Neuronal stem cell (in vitro differentiated cells): ENCODE measurements around the gene EHMT2.

Source experiments
- DNase-seq: peaks from one replicate; pipeline ENCODE4 v3.0.0-alpha.2; 2013; ENCODE audit warnings: low spot score
- H2AFZ ChIP-seq: one replicate; pipeline ENCODE4 v1.6.1; 2013; ENCODE audit warnings: mild to moderate bottlenecking, low read length, inconsistent platforms
- H2AK5ac ChIP-seq: 2 replicates; pipeline ENCODE4 v1.6.1; 2013; ENCODE audit warnings: low read depth, mild to moderate bottlenecking, inconsistent platforms, low read length, moderate library complexity, mixed read lengths
- H2BK120ac ChIP-seq: 2 replicates; pipeline ENCODE4 v1.6.1; 2013; ENCODE audit warnings: low read depth, mild to moderate bottlenecking, inconsistent platforms, low read length, moderate library complexity, mixed read lengths
- H2BK12ac ChIP-seq: one replicate; pipeline ENCODE4 v1.6.1; 2013; ENCODE audit warnings: low read length, inconsistent platforms
- H2BK15ac ChIP-seq: 2 replicates; pipeline ENCODE4 v1.6.1; 2013; ENCODE audit warnings: mild to moderate bottlenecking, low read length, inconsistent platforms, mixed read lengths
- H2BK5ac ChIP-seq: one replicate; pipeline ENCODE4 v1.6.1; 2013; ENCODE audit warnings: inconsistent platforms, mild to moderate bottlenecking, low read length, moderate library complexity
- H3K14ac ChIP-seq: one replicate; pipeline ENCODE4 v1.6.1; 2013; ENCODE audit warnings: low read length, inconsistent platforms
- H3K18ac ChIP-seq: 2 replicates; pipeline ENCODE4 v1.6.1; 2013; ENCODE audit warnings: low read length, inconsistent platforms
- H3K23ac ChIP-seq: 2 replicates; pipeline ENCODE4 v1.6.1; 2013; ENCODE audit warnings: low read depth, mild to moderate bottlenecking, mixed read lengths, low read length, inconsistent platforms; ENCODE audit not compliant: poor library complexity
- H3K27ac ChIP-seq: replicated peaks from 3 replicates; pipeline ENCODE4 v1.5.1; 2013; ENCODE audit warnings: low read length, inconsistent platforms
- H3K27me3 ChIP-seq, 3 experiments: 2 replicates each; pipeline ENCODE4 v1.6.1; 2013; ENCODE audit warnings: low read length in 3 of 3, mild to moderate bottlenecking in 2 of 3, inconsistent platforms in 1 of 3, low read depth in 1 of 3, mixed read lengths in 1 of 3, moderate library complexity in 1 of 3; ENCODE audit not compliant: control insufficient read depth in 3 of 3, insufficient read depth in 3 of 3
- H3K36me3 ChIP-seq, 2 donors: replicated peaks in 1 of 2; 2 replicates each; pipeline ENCODE4 v1.6.1; 2013; ENCODE audit warnings: low read length in 2 of 2; ENCODE audit not compliant: control insufficient read depth in 2 of 2, insufficient read depth in 2 of 2
- H3K4ac ChIP-seq: 2 replicates; pipeline ENCODE4 v1.6.1; 2013; ENCODE audit warnings: inconsistent platforms, mild to moderate bottlenecking, low read length, moderate library complexity
- H3K4me1 ChIP-seq, 2 donors: 1 replicate in 1 of 2; 2 replicates in 1 of 2; pipeline ENCODE4 v1.6.1; 2013; ENCODE audit warnings: low read length in 2 of 2, low read depth in 1 of 2; ENCODE audit not compliant: control insufficient read depth in 2 of 2, insufficient read depth in 1 of 2
- H3K4me2 ChIP-seq: one replicate; pipeline ENCODE4 v1.6.1; 2013; ENCODE audit warnings: mild to moderate bottlenecking, low read length, inconsistent platforms; ENCODE audit not compliant: insufficient read depth, poor library complexity, severe bottlenecking
- H3K4me3 ChIP-seq, 2 donors: 2 replicates each; pipeline ENCODE4 v1.5.1; 2013; ENCODE audit warnings: low read length in 2 of 2, mild to moderate bottlenecking in 2 of 2, inconsistent platforms in 1 of 2, moderate library complexity in 1 of 2
- H3K79me1 ChIP-seq: one replicate; pipeline ENCODE4 v1.6.1; 2013; ENCODE audit warnings: low read depth, mild to moderate bottlenecking, inconsistent platforms, low read length, moderate library complexity
- H3K9ac ChIP-seq: one replicate; pipeline ENCODE4 v1.6.1; 2013; ENCODE audit warnings: mild to moderate bottlenecking, low read depth, low read length, inconsistent platforms; ENCODE audit not compliant: poor library complexity
- H3K9me3 ChIP-seq, 2 donors: replicated peaks in 1 of 2; 2 replicates each; pipeline versions ENCODE3 to v1.6.1; 2013; ENCODE audit warnings: low read length in 2 of 2, mild to moderate bottlenecking in 2 of 2, inconsistent platforms in 1 of 2, low read depth in 1 of 2, mixed read lengths in 1 of 2, moderate library complexity in 1 of 2; ENCODE audit not compliant: control insufficient read depth in 2 of 2, insufficient read depth in 1 of 2
- H4K8ac ChIP-seq: one replicate; pipeline ENCODE4 v1.6.1; 2013; ENCODE audit warnings: low read depth, mild to moderate bottlenecking, inconsistent platforms, low read length, moderate library complexity
- H4K91ac ChIP-seq: one replicate; pipeline ENCODE4 v1.6.1; 2013; ENCODE audit warnings: low read length, low read depth, mild to moderate bottlenecking, inconsistent platforms; ENCODE audit not compliant: poor library complexity
- WGBS, 2 donors: extraction: QIAGEN DNeasy Blood & Tissue Kit; methylation state at CpG; one replicate each; pipeline ENCODE4 v1.1.7; 2013; ENCODE audit warnings: missing lambda C conversion rate in 2 of 2, mixed read lengths in 1 of 2; ENCODE audit not compliant: insufficient read length in 2 of 2, insufficient replicate concordance in 1 of 2; ENCODE audit errors: extremely low coverage in 2 of 2; 5-methylcytosine and 5-hydroxymethylcytosine counted together

The EHMT2 gene

DNA sequence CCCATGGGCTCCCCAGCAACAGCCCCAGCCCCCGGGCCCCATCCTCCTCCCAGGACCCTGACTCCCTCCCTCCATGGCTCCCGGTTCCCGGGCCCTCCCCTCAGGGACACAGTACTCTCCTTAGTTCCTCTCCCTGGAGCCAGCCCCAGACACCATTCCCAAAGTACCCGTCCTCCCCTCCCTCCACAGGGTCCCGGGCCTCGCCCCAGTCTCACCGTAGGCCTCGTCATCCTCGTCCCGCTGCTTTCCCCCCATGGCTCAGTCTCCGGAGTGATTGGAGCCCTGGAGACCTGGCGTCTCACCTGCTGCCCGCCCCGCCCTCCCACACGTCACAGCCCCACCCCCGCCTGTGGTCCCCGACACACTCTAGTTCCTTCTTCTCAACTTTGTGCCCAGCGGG is 18.8 kb downstream of the EHMT2 start, which contains the start of gene SLC44A4:
Gene SLC44A4 (minus strand): TSS at position 272 of the 400 bp plus-strand sequence. CDS start 17 bp downstream, at position 255.
- WGBS, 2 donors = no CpG with 5 or more reads among the region's 18 CpGs
- no peak within 1 kb of the TSS for H3K23ac ChIP-seq
- no peak within 1 kb of the TSS for H4K8ac ChIP-seq
- no peak for DNase-seq
- no peak within 1 kb of the TSS for H3K4ac ChIP-seq
- H3K27ac ChIP-seq = no peak within 1 kb of the TSS
- H3K79me1 ChIP-seq = no peaks in the 10 kb centered on the region
- H2BK5ac ChIP-seq = no peak within 1 kb of the TSS
- H2BK15ac ChIP-seq = peak within 1 kb of the TSS; percentile 11
- no peak within 1 kb of the TSS for H2BK12ac ChIP-seq
- peaks cover 39 to 41% of the 10 kb centered on the region in 2 donors for H3K36me3 ChIP-seq
- no peak within 1 kb of the TSS for H3K4me3 ChIP-seq
- no peak within 1 kb of the TSS for H3K4me2 ChIP-seq
- H3K4me1 ChIP-seq = no peaks in the 10 kb centered on the region
- no peak within 1 kb of the TSS for H3K9ac ChIP-seq
- peak within 1 kb of the TSS; percentile 74 for H3K18ac ChIP-seq
- no peak within 1 kb of the TSS for H2BK120ac ChIP-seq
- H3K14ac ChIP-seq = no peak within 1 kb of the TSS
- no peaks in the 10 kb centered on the region for H3K9me3 ChIP-seq
- no peak within 1 kb of the TSS for H2AFZ ChIP-seq
- peak within 1 kb of the TSS; percentile 10 for H2AK5ac ChIP-seq
- H4K91ac ChIP-seq = no peak within 1 kb of the TSS
- no peaks in the 10 kb centered on the region for H3K27me3 ChIP-seq

DNA sequence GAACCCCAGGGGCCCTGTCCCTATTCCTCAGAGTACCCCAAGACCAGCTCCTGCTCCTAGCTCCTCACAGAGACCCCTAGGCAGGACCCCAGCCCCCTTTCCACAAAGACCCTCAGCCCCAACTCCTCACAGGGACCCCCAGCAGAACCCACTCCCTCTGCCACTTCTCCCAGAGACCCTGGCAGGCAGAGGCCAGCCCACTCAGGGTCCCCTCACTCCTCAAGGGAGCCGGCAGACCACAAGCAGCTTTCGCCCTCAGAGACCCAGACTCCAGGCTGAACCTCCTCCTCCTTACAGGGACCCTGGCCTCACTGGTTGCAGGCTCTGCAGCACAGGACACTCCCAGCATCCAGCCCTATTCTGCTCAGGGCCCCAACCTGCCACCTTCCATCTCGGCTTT is 19.3 kb downstream of the EHMT2 start:
- Histone ChIP-seq H2BK15ac (no peak overlapping the region), H3K4me2 (no peak overlapping the region), H2BK12ac (no peak overlapping the region), H2BK5ac (no peak overlapping the region), H2AFZ (no peak overlapping the region), H3K4ac (no peak overlapping the region), H3K14ac (no peak overlapping the region), H3K4me1 (no peaks in the 10 kb centered on the region), H3K79me1 (no peaks in the 10 kb centered on the region), H3K9ac (no peak overlapping the region), H3K18ac (no peak overlapping the region), H3K27me3 (no peaks in the 10 kb centered on the region), H3K23ac (no peak overlapping the region), H4K91ac (no peak overlapping the region), H2AK5ac (peak overlapping the region; percentile 10), H4K8ac (no peak overlapping the region), H3K4me3 (no peak overlapping the region), H3K27ac (no peak overlapping the region), H3K36me3 (peaks cover 34 to 36% of the 10 kb centered on the region in 2 donors), H3K9me3 (no peaks in the 10 kb centered on the region), H2BK120ac (no peak overlapping the region)
- no CpG with 5 or more reads among the region's 3 CpGs for WGBS, 2 donors
- DNase-seq = no peak

DNA sequence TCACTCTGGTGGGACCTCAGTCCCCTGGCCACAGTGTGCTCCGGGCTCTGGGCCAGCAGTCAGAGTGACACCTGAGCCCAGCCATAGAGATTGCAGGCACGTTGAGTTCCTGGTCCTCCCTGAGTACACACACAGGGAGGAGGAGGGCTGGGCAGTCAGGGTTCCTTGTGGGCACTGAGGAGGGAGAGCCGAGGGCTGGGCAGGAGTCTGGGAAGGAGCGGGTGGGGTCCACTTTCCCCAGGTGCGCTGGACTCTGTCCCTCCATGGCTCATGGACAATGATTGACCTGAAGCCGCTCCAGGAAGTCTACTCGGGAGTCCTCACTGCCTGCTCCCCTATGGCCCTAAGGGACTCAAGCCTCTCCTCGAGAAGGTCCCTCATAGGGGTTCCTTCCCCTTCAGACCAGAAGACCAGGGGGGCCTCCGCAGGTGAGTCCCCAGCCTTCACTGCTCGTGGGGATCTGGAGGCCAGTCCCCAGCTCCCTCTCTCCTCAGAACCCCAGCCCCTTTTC is 19.8 kb downstream of the EHMT2 start:
- Histone ChIP-seq H2BK120ac (no peak overlapping the region), H3K27me3 (no peaks in the 10 kb centered on the region), H3K23ac (peak overlapping the region; percentile 27), H2BK5ac (peak overlapping the region; percentile 42), H3K4me1 (no peaks in the 10 kb centered on the region), H2AK5ac (no peak overlapping the region), H3K79me1 (no peaks in the 10 kb centered on the region), H3K27ac (no peak overlapping the region), H3K9me3 (no peaks in the 10 kb centered on the region), H4K91ac (no peak overlapping the region), H3K9ac (no peak overlapping the region), H2BK12ac (no peak overlapping the region), H3K36me3 (peaks cover 28 to 31% of the 10 kb centered on the region in 2 donors), H3K14ac (no peak overlapping the region), H3K4me2 (no peak overlapping the region), H3K4ac (no peak overlapping the region), H3K4me3 (no peak overlapping the region), H4K8ac (no peak overlapping the region), H3K18ac (no peak overlapping the region), H2AFZ (no peak overlapping the region), H2BK15ac (no peak overlapping the region)
- no peak for DNase-seq
- WGBS, 2 donors = no CpG with 5 or more reads among the region's 10 CpGs

DNA sequence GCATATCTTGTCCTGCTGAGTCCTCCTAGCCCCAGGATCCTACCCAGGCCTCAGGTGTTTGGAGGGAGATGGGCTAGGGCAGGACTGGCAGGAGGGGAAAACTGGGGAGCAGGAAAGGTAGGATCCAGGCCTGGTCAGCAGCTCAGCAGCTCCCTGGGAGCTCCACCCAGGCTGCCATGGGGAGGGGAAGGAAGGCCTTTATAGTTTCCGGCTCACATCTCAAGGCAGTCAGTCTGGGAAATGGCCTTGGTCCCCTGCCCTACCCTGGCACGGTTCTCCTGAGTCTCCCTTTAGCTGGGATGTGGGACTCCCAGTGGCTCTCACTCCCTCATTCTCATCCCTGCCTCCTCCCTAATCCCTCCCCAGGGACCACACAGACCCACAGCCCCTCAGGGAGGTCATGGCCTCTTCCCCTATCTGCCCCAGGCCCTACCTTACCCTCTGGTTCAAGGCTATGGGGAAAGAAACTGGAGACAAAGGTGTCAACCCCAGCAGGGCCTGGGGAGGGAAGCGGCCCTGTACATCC is 20.3 kb downstream of the EHMT2 start:
- no peak overlapping the region for H2BK12ac ChIP-seq
- no peak overlapping the region for H3K4me3 ChIP-seq
- no peak overlapping the region for H4K8ac ChIP-seq
- H3K4ac ChIP-seq = no peak overlapping the region
- H3K9ac ChIP-seq = no peak overlapping the region
- no peak overlapping the region for H2AK5ac ChIP-seq
- H3K27me3 ChIP-seq = no peaks in the 10 kb centered on the region
- peaks cover 23 to 26% of the 10 kb centered on the region in 2 donors for H3K36me3 ChIP-seq
- H3K23ac ChIP-seq = peak overlapping the region; percentile 51
- H3K4me1 ChIP-seq = no peaks in the 10 kb centered on the region
- WGBS, 2 donors = no CpG with 5 or more reads among the region's 3 CpGs
- no peak overlapping the region for H3K14ac ChIP-seq
- H3K27ac ChIP-seq = no peak overlapping the region
- H2AFZ ChIP-seq = no peak overlapping the region
- DNase-seq = no peak
- H3K9me3 ChIP-seq = no peaks in the 10 kb centered on the region
- H2BK120ac ChIP-seq = no peak overlapping the region
- H3K4me2 ChIP-seq = no peak overlapping the region
- H2BK5ac ChIP-seq = peak overlapping the region; percentile 42
- no peak overlapping the region for H2BK15ac ChIP-seq
- no peak overlapping the region for H3K18ac ChIP-seq
- H3K79me1 ChIP-seq = no peaks in the 10 kb centered on the region
- no peak overlapping the region for H4K91ac ChIP-seq
